GM12875 (cell line): ENCODE measurements around the gene MED10.
A peak's percentile ranks its signal among the peaks of the same experiment; 100 is the strongest.

Experiments
- H3K4me3 ChIP-seq: one replicate; pipeline ENCODE4 v1.5.1; 2011; ENCODE audit warnings: low read depth, low read length, control low read depth
- TF ChIP-seq, protein P1 (sequence below): IDR thresholded peaks from 2 replicates; pipeline ENCODE4 v1.5.1; 2011; ENCODE audit warnings: low read depth, mild to moderate bottlenecking, control low read depth, inconsistent platforms, low read length, moderate library complexity, borderline replicate concordance; ENCODE audit not compliant: insufficient read depth

MED10 gene

DNA sequence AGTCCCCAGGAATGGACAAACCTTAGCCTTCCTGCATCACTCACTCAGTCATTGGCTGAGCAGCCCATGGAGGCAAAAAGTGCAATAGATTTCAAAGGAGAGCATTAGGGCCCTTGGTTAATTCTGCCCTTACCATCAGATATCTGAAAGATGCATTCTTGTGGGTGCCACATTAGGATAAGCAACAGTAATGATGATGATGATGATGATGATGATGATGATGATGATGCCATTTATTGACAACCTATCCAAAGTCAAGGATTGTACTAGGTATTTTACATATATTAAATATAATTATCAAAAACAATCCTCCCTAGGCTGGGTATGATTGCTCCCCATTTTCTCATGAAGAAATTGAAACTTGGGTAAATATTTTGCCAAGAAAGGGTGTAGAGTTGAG is 9.6 kb upstream of the MED10 start:
- H3K4me3 ChIP-seq, result no peak overlapping the region
- TF ChIP-seq, protein P1, sequence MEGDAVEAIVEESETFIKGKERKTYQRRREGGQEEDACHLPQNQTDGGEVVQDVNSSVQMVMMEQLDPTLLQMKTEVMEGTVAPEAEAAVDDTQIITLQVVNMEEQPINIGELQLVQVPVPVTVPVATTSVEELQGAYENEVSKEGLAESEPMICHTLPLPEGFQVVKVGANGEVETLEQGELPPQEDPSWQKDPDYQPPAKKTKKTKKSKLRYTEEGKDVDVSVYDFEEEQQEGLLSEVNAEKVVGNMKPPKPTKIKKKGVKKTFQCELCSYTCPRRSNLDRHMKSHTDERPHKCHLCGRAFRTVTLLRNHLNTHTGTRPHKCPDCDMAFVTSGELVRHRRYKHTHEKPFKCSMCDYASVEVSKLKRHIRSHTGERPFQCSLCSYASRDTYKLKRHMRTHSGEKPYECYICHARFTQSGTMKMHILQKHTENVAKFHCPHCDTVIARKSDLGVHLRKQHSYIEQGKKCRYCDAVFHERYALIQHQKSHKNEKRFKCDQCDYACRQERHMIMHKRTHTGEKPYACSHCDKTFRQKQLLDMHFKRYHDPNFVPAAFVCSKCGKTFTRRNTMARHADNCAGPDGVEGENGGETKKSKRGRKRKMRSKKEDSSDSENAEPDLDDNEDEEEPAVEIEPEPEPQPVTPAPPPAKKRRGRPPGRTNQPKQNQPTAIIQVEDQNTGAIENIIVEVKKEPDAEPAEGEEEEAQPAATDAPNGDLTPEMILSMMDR, result no peak

DNA sequence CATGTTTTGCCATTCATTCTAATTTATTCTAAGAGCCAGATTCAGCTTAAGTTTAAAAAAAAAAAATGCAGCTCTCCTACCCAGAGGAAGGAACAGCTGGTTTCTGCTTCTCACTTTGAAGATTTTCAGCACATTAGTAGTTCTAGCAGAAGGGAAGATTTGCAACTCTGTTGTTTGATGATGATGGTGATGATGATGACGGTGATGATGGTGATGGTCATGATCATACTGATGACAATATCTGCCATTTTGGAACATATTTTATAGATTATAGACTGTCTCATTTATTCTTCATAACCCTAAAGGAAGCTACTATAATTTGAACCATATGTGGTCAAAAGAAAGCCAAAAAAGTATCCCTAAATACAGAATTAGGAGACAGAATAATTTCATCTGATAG is 7.9 kb upstream of the MED10 start:
- no peak overlapping the region for H3K4me3 ChIP-seq
- TF ChIP-seq, protein P1, result no peak

DNA sequence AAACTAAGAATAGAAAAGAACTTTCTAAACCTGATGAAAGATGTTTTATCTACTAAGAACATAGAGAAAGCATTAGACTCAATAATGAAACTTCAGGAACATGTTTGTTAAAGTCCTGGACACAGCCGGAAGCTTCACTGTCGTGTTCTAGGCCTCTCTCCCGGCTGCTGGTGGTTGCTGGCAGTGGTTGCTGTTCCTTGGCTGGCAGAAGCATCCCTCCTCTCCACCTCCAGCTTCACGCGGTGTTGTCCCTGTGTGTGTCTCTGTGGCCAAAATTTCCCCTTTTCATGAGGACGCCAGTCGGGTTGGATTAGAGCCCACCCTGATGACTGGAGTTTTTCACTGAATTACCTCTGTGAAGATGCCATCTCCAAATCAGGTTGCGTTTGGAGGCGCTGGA is 6.5 kb upstream of the MED10 start:
- TF ChIP-seq, protein P1, result no peak
- H3K4me3 ChIP-seq, result no peak overlapping the region

DNA sequence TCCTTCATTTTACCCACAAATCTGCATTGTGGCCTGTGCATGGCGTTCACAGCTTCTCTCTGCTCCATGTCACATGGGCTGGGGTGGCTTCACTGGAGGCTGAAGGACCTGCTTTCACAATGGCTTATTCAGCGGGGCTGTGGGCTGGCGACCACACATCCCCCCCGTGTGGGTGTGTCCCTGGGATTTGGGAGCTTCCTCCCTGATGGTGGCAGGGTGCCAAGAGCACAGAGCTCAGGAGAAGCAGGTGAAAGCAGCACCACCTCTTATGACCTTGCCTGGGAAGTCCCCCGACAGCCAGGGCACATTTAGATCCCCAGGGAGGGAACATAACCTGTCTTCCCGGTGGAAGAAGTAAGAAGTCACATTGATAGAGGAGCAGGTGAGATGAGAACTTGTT is 5.0 kb upstream of the MED10 start:
- no peak overlapping the region for H3K4me3 ChIP-seq
- TF ChIP-seq, protein P1, result no peak

DNA sequence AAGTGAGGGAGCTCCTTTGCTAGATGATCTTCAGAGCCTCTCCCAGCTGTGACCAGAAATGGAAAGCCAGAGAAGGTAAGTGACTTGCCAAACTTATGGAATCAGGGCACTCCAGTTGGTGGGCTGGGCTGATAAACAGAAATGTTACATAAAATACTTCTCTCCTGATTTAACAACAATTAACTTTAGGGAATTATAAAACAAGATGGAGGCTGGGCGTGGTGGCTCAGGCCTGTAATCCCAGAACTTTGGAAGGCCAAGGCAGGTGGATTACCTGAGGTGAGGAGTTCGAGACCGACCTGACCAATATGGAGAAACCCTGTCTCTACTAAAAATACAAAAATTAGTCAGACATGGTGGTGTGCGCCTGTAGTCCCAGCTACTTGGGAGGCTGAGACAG is 899 bp upstream of the MED10 start:
- H3K4me3 ChIP-seq, result no peak overlapping the region
- TF ChIP-seq, protein P1, result no peak

DNA sequence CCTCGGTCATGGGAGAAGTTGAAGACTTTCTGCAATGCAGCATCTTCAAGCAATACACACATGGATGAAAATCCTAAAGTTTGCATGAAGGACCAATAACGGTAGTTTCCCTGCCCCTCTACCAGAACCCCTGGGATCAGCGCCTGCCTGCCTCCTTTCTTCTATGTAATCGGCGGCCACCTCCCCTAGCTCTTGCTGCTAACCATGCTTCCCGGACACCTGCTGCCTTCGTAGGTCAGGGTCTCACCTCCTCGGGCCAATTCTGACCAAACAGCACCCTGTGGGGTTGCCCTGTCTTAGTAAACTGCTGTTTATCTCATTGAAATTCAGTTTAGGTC is 388 bp upstream of the MED10 start:
- TF ChIP-seq, protein P1, result no peak
- peak overlapping the region; percentile 95 for H3K4me3 ChIP-seq

DNA sequence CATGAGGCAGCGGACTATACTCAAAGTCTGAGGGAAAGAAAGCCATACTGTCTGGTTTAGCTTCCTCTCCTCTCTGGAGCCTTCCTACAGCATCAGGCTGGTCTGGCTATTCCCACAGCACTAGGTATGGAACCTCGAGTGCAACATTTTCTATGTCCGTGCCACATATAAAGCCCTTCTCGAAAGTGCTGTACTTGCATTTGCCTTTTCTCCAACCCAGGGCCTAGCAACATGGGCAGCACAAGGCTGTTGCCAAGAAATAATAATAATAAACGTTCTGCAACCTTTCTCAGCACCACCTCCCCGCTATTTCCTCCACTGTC is 804 bp downstream of the MED10 start:
- TF ChIP-seq, protein P1, result no peak
- peak overlapping the region; percentile 95 for H3K4me3 ChIP-seq
